A673 (cell line): ENCODE measurements around the gene LPA. TPM values are rescaled to one million over a fixed set of nuclear protein-coding genes. Genes with fewer than 3 reads are reported as not detected.
"Not testable (repeated sequence)": the region's sequence is repeated elsewhere in the genome, so short reads cannot be mapped to it uniquely, and the experiment has no call there.

Source experiments
- BruUV-seq: library from RNA; stranded (reverse); fragments of 400-500 nt; replicated peaks from 2 replicates; lab custom pipeline; 2021; lab: Mats Ljungman, UMichigan
- CTCF ChIA-PET: fragments of 300-600 bp; sonication (Branson Sonifier 250); formaldehyde crosslinking; loops from one replicate; lab custom pipeline; 2022; ENCODE audit warnings: antibody characterized with exemption; lab: Charles Lee
- POLR2A ChIA-PET: fragments of 300-600 bp; sonication (Branson Sonifier 250); formaldehyde crosslinking; loops from one replicate; lab custom pipeline; 2022; ENCODE audit warnings: antibody characterized with exemption; ENCODE audit not compliant: low non-redundant PET; lab: Charles Lee
- DNase-seq: peaks from one replicate; pipeline ENCODE4 v3.0.0-alpha.2; 2015; ENCODE audit warnings: low spot score
- H3K27ac ChIP-seq: fragments of 200-600 bp; sonication (generic); 2 replicates; pipeline ENCODE4 v1.5.1; 2016; ENCODE audit warnings: mixed run types, low read depth, mild to moderate bottlenecking, mixed read lengths, antibody characterized with exemption, low read length; ENCODE audit not compliant: poor library complexity, severe bottlenecking
- H3K27me3 ChIP-seq: fragments of 200-600 bp; sonication (generic); replicated peaks from 2 replicates; pipeline ENCODE4 v1.6.1; 2017; ENCODE audit warnings: mixed run types, low read depth, mild to moderate bottlenecking, mixed read lengths, antibody characterized with exemption, low read length; ENCODE audit not compliant: insufficient read depth, poor library complexity
- H3K36me3 ChIP-seq: fragments of 200-600 bp; sonication (generic); 2 replicates; pipeline ENCODE4 v1.6.1; 2016; ENCODE audit warnings: mixed run types, mild to moderate bottlenecking, mixed read lengths, antibody characterized with exemption, low read length; ENCODE audit not compliant: insufficient read depth, poor library complexity, severe bottlenecking
- H3K4me1 ChIP-seq: fragments of 200-600 bp; sonication (generic); 2 replicates; pipeline ENCODE4 v1.6.1; 2017; ENCODE audit warnings: mixed run types, mild to moderate bottlenecking, mixed read lengths, antibody characterized with exemption, low read length; ENCODE audit not compliant: insufficient read depth, poor library complexity, severe bottlenecking
- H3K4me3 ChIP-seq: fragments of 200-600 bp; sonication (generic); 2 replicates; pipeline ENCODE4 v1.5.1; 2016; ENCODE audit warnings: low read depth, mixed run types, mild to moderate bottlenecking, mixed read lengths, low read length; ENCODE audit not compliant: poor library complexity, severe bottlenecking
- H3K9me3 ChIP-seq: fragments of 200-600 bp; sonication (generic); 2 replicates; pipeline ENCODE4 v1.6.1; 2016; ENCODE audit warnings: mixed run types, low read depth, mild to moderate bottlenecking, mixed read lengths, antibody characterized with exemption, low read length; ENCODE audit not compliant: poor library complexity, severe bottlenecking
- EZH2 ChIP-seq: fragments of 200-600 bp; sonication (generic); IDR thresholded peaks from 2 replicates; pipeline ENCODE4 v1.6.1; 2017; ENCODE audit warnings: borderline replicate concordance, low read depth, mild to moderate bottlenecking, mixed read lengths, antibody characterized with exemption, low read length; ENCODE audit not compliant: poor library complexity, severe bottlenecking
- intact Hi-C: fragments of 100-400 bp; cut with micrococcal nuclease; formaldehyde crosslinking; loops from one replicate; pipeline ENCODE4 v1.10.0; 2022; ENCODE audit not compliant: unreplicated experiment
- total RNA-seq: library from RNA; stranded (reverse); gene quantifications from 2 replicates; pipeline ENCODE4 v1.2.3, GENCODE V29; 2021
- TF ChIP-seq, protein P1 (sequence below): fragments of 300-800, 200-600 bp; sonication (generic); conservative IDR thresholded peaks from 2 replicates; pipeline ENCODE4 v1.5.1; 2017; ENCODE audit warnings: low read depth, mild to moderate bottlenecking, antibody characterized with exemption, low read length, moderate library complexity, mixed read lengths

Gene LPA
- total RNA-seq, 1 experiment from 2014 or later, result not detected

DNA sequence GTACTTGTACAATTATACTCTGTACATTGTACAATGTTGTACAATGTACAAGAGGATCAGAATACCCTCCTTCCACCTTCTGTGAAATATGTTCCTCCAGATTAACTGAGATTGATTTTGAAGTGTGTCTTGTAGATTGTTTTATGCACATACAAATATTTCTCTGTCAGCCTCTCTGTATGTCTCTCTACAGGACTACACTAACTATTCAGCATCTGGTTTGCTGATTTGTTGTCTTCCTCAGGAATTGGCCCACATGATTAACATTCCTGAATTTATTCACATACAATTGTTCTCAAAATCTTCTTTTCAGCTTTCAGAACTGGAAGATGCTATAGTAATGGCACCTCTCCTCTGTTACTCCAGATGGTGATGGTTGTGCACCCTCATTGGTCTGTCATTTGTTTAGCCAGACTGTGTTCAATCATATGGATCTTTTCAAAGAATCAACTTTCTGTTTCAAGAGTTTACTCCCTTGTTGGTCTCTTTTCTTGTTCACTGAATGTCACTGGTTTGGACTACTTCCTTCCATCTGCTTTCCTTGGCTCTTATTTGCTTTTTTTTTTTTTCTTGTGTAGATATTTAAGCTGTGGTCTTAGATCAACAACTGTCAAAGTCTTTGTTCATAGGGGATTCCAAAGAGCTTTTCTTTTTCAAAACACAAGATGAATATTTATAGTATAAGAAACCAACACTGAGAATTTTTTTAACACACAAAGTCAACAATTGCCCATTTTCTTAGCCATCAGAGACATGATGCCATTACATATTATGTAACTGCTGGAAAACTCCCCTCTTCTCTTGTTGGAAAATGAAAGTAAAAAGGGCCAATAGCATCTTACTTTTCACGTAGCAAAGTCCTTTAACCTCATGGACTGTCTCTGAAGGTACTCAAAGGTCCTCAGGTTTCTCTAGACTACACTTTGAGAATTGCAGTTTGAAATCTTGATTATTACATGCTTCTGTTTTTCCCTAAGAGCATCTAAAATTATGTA is 67.9 kb downstream of the LPA start:
- POLR2A ChIA-PET, result no interaction called here
- H3K27ac ChIP-seq, result no peak overlapping the region
- H3K27me3 ChIP-seq, result no peaks in the 10 kb centered on the region
- H3K4me1 ChIP-seq, result no peaks in the 10 kb centered on the region
- H3K4me3 ChIP-seq, result no peak overlapping the region
- CTCF ChIA-PET, result no interaction called here
- BruUV-seq, result no TSS peak
- H3K9me3 ChIP-seq, result no peaks in the 10 kb centered on the region
- intact Hi-C loops, result no loop called here
- no peak for TF ChIP-seq EZH2
- TF ChIP-seq, protein P1, sequence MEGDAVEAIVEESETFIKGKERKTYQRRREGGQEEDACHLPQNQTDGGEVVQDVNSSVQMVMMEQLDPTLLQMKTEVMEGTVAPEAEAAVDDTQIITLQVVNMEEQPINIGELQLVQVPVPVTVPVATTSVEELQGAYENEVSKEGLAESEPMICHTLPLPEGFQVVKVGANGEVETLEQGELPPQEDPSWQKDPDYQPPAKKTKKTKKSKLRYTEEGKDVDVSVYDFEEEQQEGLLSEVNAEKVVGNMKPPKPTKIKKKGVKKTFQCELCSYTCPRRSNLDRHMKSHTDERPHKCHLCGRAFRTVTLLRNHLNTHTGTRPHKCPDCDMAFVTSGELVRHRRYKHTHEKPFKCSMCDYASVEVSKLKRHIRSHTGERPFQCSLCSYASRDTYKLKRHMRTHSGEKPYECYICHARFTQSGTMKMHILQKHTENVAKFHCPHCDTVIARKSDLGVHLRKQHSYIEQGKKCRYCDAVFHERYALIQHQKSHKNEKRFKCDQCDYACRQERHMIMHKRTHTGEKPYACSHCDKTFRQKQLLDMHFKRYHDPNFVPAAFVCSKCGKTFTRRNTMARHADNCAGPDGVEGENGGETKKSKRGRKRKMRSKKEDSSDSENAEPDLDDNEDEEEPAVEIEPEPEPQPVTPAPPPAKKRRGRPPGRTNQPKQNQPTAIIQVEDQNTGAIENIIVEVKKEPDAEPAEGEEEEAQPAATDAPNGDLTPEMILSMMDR, result no peak
- no peaks in the 10 kb centered on the region for H3K36me3 ChIP-seq
- no peak for DNase-seq

DNA sequence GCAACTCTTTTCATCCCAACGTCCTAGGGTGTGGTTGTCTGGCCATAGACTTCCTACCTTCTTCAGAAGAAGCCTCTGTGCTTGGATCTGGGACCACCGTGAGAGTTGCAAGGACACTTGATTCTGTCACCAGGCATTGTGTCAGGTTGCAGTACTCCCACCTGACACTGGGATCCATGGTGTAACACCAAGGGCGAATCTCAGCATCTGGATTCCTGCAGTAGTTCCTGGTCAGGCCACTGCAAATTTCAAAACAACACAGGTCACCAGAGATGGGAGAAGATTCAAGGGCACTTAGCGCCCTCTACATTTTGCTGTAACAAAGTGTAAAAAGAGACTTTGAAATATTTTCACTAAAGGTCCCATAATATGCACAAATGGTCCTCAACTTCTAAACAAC is 68.8 kb downstream of the LPA start:
- H3K27ac ChIP-seq, H3K27me3 ChIP-seq, H3K4me1 ChIP-seq, DNase-seq, POLR2A ChIA-PET, intact Hi-C loops, CTCF ChIA-PET, H3K36me3 ChIP-seq, BruUV-seq, H3K4me3 ChIP-seq, H3K9me3 ChIP-seq: not testable (repeated sequence)

DNA sequence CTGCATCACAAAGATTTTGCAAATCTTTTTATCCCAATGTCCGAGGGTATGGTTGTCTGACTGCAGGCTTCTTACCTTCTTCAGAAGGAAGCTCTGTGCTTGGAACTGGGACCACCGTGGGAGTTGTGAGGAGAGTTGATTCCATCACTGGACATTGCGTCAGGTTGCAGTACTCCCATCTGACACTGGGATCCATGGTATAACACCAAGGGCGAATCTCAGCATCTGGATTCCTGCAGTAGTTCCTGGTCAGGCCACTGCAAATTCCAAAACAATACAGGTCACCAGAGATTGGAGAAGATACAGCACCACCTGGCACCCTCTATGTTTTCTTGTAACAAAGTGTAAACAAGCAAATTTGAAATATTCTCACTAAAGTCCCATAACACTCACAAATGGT is 77.7 kb downstream of the LPA start:
- ChIA-PET CTCF (no interaction called here), POLR2A (no interaction called here)
- H3K27me3 ChIP-seq, result no peaks in the 10 kb centered on the region

More for the DNA sequence above, 77.7 kb downstream of the LPA start:
- Histone ChIP-seq H3K9me3 (no peaks in the 10 kb centered on the region), H3K36me3 (no peaks in the 10 kb centered on the region), H3K27ac (no peak overlapping the region), H3K4me3 (no peak overlapping the region), H3K4me1 (no peaks in the 10 kb centered on the region)
- intact Hi-C loops, result no loop called here
- no TSS peak for BruUV-seq
- DNase-seq, result no peak
- TF ChIP-seq, protein P1, result no peak
- TF ChIP-seq EZH2, result no peak
